ENCODE data around the gene VEGFB. TPM values are rescaled to one million over a fixed set of nuclear protein-coding genes. Genes with fewer than 3 reads are reported as not detected.
A peak's percentile ranks its signal among the peaks of the same experiment; 100 is the strongest.

VEGFB gene
- total RNA-seq, 1 donor from 2014 or later: 205 TPM

DNA sequence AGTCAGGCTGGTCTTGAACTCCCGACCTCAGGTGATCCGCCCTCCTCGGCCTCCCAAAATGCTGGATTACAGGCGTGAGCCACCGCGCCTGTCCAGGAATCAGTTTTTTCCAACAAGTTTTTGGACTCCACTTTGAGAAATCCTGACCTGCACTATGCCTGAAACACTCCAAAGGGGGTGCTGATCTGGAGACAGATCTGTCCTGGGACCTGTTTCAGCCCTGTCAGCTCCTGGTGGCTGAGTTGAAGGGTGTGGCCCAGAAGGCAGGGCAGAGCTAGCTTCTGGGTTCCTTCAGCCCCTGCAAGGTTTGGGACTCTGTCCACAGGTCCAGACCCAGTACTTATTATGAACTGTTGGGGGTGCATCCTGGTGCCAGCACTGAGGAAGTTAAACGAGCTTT is 2.8 kb upstream of the VEGFB start:
- TF ChIP-seq, protein P1, sequence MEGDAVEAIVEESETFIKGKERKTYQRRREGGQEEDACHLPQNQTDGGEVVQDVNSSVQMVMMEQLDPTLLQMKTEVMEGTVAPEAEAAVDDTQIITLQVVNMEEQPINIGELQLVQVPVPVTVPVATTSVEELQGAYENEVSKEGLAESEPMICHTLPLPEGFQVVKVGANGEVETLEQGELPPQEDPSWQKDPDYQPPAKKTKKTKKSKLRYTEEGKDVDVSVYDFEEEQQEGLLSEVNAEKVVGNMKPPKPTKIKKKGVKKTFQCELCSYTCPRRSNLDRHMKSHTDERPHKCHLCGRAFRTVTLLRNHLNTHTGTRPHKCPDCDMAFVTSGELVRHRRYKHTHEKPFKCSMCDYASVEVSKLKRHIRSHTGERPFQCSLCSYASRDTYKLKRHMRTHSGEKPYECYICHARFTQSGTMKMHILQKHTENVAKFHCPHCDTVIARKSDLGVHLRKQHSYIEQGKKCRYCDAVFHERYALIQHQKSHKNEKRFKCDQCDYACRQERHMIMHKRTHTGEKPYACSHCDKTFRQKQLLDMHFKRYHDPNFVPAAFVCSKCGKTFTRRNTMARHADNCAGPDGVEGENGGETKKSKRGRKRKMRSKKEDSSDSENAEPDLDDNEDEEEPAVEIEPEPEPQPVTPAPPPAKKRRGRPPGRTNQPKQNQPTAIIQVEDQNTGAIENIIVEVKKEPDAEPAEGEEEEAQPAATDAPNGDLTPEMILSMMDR (IDR thresholded peaks at IDR 0.05): no peak
- Mint-ChIP-seq H3K27ac (ENCODE audit: unreplicated experiment) (no peak overlapping the region), H3K36me3 (ENCODE audit: unreplicated experiment) (peaks cover 2% of the 10 kb centered on the region), H3K4me3 (ENCODE audit: unreplicated experiment) (peak overlapping the region; percentile 80), H3K9me3 (ENCODE audit: unreplicated experiment) (no peaks in the 10 kb centered on the region), H3K27me3 (ENCODE audit: unreplicated experiment) (no peaks in the 10 kb centered on the region), H3K4me1 (ENCODE audit: unreplicated experiment) (peaks cover 57% of the 10 kb centered on the region)
- DNase-seq (ENCODE audit: extremely low spot score, unreplicated experiment): no peak

DNA sequence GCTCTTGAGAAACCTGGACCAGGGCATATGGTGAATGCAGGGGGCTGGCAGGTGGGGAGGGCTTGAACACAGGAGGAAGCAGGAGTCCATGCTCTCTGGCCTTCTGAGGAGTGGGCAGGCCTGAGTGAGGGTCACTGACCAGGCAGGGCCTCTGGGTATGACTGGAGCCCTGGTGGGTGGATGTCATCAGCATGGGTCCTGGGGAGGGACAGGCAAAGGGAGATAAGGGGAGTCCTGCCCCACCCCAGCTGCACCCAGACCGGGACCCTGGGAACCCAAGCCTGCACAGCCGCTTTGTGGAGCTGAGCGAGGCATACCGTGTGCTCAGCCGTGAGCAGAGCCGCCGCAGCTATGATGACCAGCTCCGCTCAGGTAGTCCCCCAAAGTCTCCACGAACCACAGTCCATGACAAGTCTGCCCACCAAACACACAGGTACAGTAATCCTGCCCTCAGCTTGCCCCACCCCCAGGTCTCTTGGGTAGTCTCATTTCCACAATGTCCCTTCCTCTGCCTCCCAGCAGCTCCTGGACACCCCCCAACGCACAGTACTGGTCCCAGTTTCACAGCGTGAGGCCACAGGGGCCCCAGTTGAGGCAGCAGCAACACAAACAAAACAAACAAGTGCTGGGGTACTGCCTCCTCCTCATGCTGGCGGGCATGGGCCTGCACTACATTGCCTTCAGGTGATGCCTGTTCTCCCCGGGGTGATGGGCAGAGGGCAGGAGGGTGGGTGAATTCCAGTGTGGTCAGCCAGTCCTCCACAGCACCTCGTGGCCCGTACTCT is 2.0 kb upstream of the VEGFB start:
- TF ChIP-seq, protein P1 (IDR thresholded peaks at IDR 0.05): no peak
- peaks cover 2% of the 10 kb centered on the region for H3K36me3 Mint-ChIP-seq (ENCODE audit: unreplicated experiment)
- H3K4me3 Mint-ChIP-seq (ENCODE audit: unreplicated experiment): peak overlapping the region; percentile 80
- H3K9me3 Mint-ChIP-seq (ENCODE audit: unreplicated experiment): no peaks in the 10 kb centered on the region
- peaks cover 50% of the 10 kb centered on the region for H3K4me1 Mint-ChIP-seq (ENCODE audit: unreplicated experiment)
- no peak overlapping the region for H3K27ac Mint-ChIP-seq (ENCODE audit: unreplicated experiment)
- H3K27me3 Mint-ChIP-seq (ENCODE audit: unreplicated experiment): no peaks in the 10 kb centered on the region
- no peak for DNase-seq (ENCODE audit: extremely low spot score, unreplicated experiment)

DNA sequence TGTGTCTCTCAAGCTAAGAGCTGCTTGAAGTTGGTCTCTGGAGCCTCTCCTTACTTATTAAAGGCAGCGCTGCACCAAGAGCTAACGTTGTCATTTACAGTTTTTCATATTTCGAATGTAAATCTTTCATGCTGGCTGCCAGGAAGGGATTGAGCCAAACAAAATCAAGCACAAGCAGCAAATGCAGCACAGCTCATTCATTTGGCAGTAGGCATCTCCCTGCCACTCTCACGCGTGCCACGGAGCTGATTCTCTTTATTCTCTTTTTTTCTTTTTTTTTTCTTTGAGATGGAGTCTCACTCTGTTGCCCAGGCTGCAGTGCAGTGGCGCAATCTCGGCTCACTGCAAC is 1.4 kb upstream of the VEGFB start:
- Mint-ChIP-seq H3K36me3 (ENCODE audit: unreplicated experiment) (peaks cover 2% of the 10 kb centered on the region), H3K27me3 (ENCODE audit: unreplicated experiment) (no peaks in the 10 kb centered on the region), H3K9me3 (ENCODE audit: unreplicated experiment) (no peaks in the 10 kb centered on the region), H3K4me3 (ENCODE audit: unreplicated experiment) (peak overlapping the region; percentile 40), H3K27ac (ENCODE audit: unreplicated experiment) (no peak overlapping the region), H3K4me1 (ENCODE audit: unreplicated experiment) (peaks cover 46% of the 10 kb centered on the region)
- TF ChIP-seq, protein P1 (IDR thresholded peaks at IDR 0.05): no peak
- DNase-seq (ENCODE audit: extremely low spot score, unreplicated experiment): no peak

DNA sequence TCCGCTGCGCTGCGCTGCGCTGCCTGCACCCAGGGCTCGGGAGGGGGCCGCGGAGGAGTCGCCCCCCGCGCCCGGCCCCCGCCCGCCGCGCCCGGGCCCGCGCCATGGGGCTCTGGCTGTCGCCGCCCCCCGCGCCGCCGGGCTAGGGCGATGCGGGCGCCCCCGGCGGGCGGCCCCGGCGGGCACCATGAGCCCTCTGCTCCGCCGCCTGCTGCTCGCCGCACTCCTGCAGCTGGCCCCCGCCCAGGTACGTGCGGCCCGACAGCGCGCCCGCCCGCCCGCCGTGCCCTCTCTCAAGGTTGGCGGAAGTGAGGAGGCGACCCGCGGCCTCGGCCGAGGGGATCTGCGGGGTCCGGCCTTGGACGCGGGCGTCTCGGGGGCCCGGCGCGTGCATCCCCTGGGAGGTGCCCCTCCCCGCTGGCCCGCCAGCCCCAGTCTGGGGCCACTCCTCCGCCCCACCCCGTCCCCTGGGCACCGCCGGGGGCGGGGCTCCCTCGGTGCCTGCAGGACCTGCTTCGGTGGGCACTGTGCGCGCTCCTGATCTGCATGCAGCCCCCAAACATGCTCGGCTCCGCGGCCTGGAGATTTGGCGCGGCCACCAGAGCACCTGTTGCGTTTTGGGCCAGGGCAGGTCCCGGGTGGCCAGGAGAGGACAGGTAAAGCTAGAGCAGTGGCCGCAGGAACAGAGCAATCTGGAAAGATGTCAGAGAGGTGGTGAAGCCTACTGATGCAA is 429 bp downstream of the VEGFB start:
- Mint-ChIP-seq H3K4me1 (ENCODE audit: unreplicated experiment) (peaks cover 36% of the 10 kb centered on the region), H3K4me3 (ENCODE audit: unreplicated experiment) (peak overlapping the region; percentile 78), H3K36me3 (ENCODE audit: unreplicated experiment) (peaks cover 2% of the 10 kb centered on the region), H3K27ac (ENCODE audit: unreplicated experiment) (peak overlapping the region; percentile 56), H3K9me3 (ENCODE audit: unreplicated experiment) (no peaks in the 10 kb centered on the region), H3K27me3 (ENCODE audit: unreplicated experiment) (no peaks in the 10 kb centered on the region)
- DNase-seq (ENCODE audit: extremely low spot score, unreplicated experiment): no peak
- TF ChIP-seq, protein P1 (IDR thresholded peaks at IDR 0.05): no peak

DNA sequence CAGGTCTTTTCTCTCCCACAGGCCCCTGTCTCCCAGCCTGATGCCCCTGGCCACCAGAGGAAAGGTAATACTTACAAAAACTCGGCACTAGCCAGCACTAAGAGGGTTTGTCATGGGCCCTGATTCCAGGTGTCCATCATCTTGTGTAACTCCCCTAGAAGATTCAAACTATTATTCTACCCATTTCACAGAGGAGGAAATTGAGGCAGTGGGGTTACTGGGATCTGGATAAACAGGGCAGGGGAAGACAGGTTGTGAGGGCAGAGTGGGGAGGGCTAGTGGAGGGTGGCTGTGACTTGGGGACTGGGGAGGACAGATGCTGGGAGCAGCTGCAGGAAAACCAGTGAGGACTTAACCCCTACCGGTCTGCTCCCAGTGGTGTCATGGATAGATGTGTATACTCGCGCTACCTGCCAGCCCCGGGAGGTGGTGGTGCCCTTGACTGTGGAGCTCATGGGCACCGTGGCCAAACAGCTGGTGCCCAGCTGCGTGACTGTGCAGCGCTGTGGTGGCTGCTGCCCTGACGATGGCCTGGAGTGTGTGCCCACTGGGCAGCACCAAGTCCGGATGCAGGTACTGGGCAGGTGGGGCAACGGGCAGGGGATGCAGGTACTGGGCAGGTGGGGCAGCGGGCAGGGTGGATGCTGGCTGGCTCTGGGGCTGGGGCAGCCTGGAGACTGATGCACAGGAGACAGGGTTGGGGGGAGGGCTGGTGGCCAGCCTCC is 1.2 kb downstream of the VEGFB start:
- Mint-ChIP-seq H3K36me3 (ENCODE audit: unreplicated experiment) (peaks cover 2% of the 10 kb centered on the region), H3K4me3 (ENCODE audit: unreplicated experiment) (peak overlapping the region; percentile 78), H3K9me3 (ENCODE audit: unreplicated experiment) (no peaks in the 10 kb centered on the region), H3K4me1 (ENCODE audit: unreplicated experiment) (peaks cover 41% of the 10 kb centered on the region), H3K27ac (ENCODE audit: unreplicated experiment) (peak overlapping the region; percentile 56), H3K27me3 (ENCODE audit: unreplicated experiment) (no peaks in the 10 kb centered on the region)
- no peak for DNase-seq (ENCODE audit: extremely low spot score, unreplicated experiment)
- TF ChIP-seq, protein P1 (IDR thresholded peaks at IDR 0.05): no peak
